AG04449 (cell line): ENCODE measurements around the gene BMF.

Experiments used
- CTCF ChIA-PET: fragments of 350-600 bp; formaldehyde crosslinking; extraction: SDS; loops from one replicate; lab custom pipeline; 2021; ENCODE audit warnings: antibody characterized with exemption; lab: Yijun Ruan, JAX
- POLR2A ChIA-PET: fragments of 400-600, 350-600 bp; formaldehyde crosslinking; extraction: SDS; loops from one replicate; lab custom pipeline; 2020; ENCODE audit warnings: antibody characterized with exemption, inconsistent platforms; lab: Yijun Ruan, JAX
- DNase-seq: peaks from one replicate; pipeline ENCODE4 v3.0.0-alpha.2; 2010; ENCODE audit warnings: low read depth, low spot score
- H3K4me3 ChIP-seq: 2 replicates; pipeline ENCODE4 v1.5.1; 2011; ENCODE audit warnings: low read depth, mild to moderate bottlenecking, control low read depth, low read length
- TF ChIP-seq, protein P1 (sequence below): IDR thresholded peaks from one replicate; pipeline ENCODE4 v1.5.1; 2011; ENCODE audit warnings: mild to moderate bottlenecking, moderate library complexity, low read length, control low read depth, inconsistent platforms; ENCODE audit not compliant: insufficient read depth; ENCODE audit errors: missing control alignments

Gene BMF

DNA sequence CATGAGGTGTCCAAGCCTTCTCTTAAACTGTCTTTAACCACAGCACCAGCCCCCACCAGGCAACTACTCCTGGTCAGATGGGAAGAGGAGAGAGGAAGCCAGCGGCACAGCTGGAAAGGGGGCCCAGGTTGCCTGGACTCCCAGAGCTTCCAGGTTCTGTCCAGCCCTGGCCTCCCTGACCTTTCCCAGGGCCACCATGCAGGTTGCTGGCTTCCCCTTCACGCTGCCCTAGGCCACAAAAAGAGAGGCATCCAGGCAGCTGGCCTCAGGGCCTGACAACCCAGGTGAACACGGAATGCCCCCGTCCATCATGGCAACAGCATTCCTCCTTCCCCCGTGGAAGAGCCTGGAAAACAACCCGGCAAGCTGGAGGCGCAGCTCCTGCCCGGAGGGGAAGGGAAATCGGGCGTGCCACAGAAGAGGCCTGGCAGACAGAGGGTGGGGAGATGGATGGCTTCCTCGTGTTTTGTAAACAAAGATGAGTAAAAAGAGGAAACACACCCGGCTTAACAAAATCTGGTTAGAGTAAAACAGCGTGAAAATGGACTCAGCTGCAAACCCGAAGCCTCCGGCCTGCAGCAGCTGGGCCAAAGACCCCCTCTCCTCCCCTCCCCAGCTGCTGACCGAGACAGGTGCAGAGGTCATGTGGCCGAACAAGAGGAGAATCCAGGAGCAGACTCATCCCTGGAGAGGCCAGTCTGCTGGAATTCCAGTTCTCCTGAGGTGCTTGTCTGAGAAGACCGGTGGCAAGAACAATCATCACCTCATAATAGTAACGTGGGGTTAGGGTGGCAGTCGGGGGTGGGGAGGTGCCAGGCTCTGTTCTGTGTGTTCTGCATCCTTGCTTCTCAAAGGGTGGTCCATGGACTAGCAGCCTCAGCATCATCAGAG, 15.5 kb downstream of the BMF start:
- ChIA-PET CTCF (interaction anchor here (1.1 to 15.1 kb wide), 3 partner anchors 13 to 181 kb away, joined by 3 to 270 read pairs (median 4); partner anchors contain the start of gene BMF), POLR2A (interaction anchor here (1.4 kb wide), 1 partner anchor 16 kb away, joined by 4 read pairs; the partner anchor contains the start of gene BMF)
- DNase-seq: no peak
- no peak overlapping the region for H3K4me3 ChIP-seq
- TF ChIP-seq, protein P1, sequence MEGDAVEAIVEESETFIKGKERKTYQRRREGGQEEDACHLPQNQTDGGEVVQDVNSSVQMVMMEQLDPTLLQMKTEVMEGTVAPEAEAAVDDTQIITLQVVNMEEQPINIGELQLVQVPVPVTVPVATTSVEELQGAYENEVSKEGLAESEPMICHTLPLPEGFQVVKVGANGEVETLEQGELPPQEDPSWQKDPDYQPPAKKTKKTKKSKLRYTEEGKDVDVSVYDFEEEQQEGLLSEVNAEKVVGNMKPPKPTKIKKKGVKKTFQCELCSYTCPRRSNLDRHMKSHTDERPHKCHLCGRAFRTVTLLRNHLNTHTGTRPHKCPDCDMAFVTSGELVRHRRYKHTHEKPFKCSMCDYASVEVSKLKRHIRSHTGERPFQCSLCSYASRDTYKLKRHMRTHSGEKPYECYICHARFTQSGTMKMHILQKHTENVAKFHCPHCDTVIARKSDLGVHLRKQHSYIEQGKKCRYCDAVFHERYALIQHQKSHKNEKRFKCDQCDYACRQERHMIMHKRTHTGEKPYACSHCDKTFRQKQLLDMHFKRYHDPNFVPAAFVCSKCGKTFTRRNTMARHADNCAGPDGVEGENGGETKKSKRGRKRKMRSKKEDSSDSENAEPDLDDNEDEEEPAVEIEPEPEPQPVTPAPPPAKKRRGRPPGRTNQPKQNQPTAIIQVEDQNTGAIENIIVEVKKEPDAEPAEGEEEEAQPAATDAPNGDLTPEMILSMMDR: no peak

- ChIA-PET POLR2A (interaction anchor here (1.4 kb wide), 1 partner anchor 17 kb away, joined by 4 read pairs; the partner anchor contains the start of gene BMF), CTCF (interaction anchor here (1.1 to 15.1 kb wide), 3 partner anchors 13 to 182 kb away, joined by 3 to 270 read pairs (median 4); partner anchors contain the start of gene BMF)
- no peak overlapping the region for H3K4me3 ChIP-seq
- DNase-seq: peak; percentile 88
- TF ChIP-seq, protein P1: no peak
Measured at GRCh38 chr15:40092256-40092978, 16.3 kb downstream of the BMF start.

DNA sequence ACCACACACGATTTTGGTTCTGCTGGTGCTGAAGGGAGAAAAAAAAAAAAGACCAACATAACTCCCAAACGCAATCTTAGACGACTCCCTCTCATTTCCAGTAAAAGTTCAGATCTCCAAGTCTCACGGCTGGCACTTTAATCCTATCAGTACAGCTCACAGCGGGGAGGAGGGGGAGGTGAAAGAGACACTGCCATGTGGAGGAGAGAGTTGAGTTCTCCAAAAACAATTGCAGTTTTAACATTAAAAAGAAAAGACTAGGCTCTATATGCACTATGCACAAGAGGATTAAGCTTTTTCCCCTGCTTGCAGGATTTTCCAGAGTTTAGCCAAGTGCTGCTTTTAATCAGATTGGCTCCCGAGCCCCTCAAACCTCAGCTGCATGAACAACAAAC, 16.8 kb downstream of the BMF start:
- TF ChIP-seq, protein P1: no peak
- CTCF ChIA-PET: interaction anchor here (1.1 to 15.1 kb wide), 2 partner anchors 14 to 47 kb away, joined by 4 to 270 read pairs; partner anchors contain the start of gene BMF
- no peak overlapping the region for H3K4me3 ChIP-seq
- DNase-seq: no peak
- POLR2A ChIA-PET: interaction anchor here (1.4 kb wide), 1 partner anchor 17 kb away, joined by 4 read pairs; the partner anchor contains the start of gene BMF

DNA sequence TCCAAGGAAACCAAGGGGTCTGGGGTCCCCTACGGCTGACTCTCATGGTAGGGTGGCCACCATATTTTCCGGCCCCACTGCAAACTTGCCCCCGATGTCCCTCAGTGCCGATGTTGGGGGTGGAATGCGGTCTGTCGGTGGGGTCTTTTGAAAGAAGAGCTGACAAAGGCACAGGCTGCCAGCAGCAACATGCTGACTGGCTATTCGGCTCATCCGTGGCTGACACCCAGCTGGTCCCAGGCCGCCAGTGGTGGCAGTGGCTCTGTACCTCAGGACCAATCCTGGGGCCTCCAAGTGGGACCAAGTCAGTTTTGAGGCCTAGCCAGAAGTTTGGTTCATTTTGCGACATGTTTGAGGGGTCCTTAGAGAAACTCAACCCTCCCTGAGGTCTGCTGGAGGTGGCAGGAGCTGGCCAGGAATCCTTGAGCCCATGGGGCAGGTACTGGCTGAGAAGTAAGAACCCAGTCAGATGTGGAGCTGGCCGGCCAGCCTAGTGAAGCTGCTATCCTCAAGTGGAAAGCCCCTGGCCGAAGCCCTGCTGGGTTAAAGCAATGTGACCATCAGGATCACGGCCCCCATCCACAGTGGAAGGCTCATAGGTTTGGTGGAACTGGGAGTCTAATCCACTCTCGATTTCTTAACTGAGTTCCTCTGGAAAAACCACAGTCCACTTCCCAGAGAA, 17.8 kb downstream of the BMF start:
- POLR2A ChIA-PET: no interaction called here
- no peak overlapping the region for H3K4me3 ChIP-seq
- DNase-seq: no peak
- CTCF ChIA-PET: interaction anchor here (15.1 kb wide), 1 partner anchor 15 kb away, joined by 270 read pairs; the partner anchor contains the start of gene BMF
- TF ChIP-seq, protein P1: no peak

DNA sequence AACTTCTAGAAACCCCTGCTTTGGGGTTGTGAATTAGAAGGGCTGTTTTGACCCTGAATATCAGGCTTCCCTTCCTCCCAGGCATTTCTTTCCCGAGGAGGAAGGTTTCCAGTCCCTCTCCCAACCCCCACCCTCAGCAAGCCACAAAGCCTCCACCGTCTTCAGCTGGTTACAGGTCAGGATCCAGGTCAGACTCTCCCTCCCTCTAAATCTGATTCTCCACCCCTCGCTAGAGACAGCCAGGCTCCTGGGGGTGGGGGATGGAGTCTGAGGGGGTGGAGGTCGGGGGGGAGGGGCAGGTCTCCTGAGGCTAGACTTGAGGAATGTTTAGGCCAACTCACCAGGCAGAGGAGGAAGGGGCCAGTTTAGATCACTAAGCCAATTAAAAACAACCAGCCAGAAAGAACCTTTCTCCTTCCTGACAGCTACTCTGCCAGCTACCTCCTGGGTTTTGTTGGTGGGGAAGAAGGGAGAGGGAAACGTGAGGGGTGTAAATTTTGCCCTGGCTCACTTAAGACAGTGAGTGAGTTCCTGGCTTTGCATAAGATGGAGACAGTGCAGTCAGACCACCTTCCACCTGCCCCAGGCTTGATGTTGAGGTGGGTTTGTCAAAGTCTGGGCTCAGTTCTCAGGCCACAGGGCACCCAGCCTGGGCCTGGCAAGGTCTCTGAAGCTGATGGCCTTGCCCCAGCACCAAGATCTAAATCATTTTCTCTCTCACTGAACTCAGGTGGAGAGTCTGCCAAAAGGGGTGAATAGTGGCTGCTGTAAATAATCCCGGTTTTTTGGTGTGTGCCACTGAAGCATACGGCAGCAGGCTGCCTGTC, 19.5 kb downstream of the BMF start:
- ChIA-PET POLR2A (no interaction called here), CTCF (interaction anchor here (15.1 kb wide), 1 partner anchor 17 kb away, joined by 270 read pairs; the partner anchor contains the start of gene BMF)
- TF ChIP-seq, protein P1: no peak
- H3K4me3 ChIP-seq: no peak overlapping the region
- no peak for DNase-seq
